GM23248 (cell line): ENCODE results near the gene IFT43.

Source experiments
- EZH2 ChIP-seq: fragments of 200-600 bp; sonication (generic); IDR thresholded peaks from 2 replicates; pipeline ENCODE4 v1.6.1; 2018; ENCODE audit warnings: antibody characterized with exemption, mild to moderate bottlenecking; ENCODE audit not compliant: insufficient read depth, poor library complexity, severe bottlenecking
- EZH2phosphoT487 ChIP-seq: fragments of 200-600 bp; sonication (generic); IDR thresholded peaks from 2 replicates; pipeline ENCODE4 v1.6.1; 2018; ENCODE audit warnings: antibody characterized with exemption, moderate library complexity, mild to moderate bottlenecking, low read depth; ENCODE audit not compliant: insufficient read depth

- TF ChIP-seq EZH2, result no peak
- TF ChIP-seq EZH2phosphoT487, result no peak
These were observed 4.7 kb upstream of the IFT43 start for GRCh38 chr14:75980856-75981255.
